Fibroblast of skin of scalp (primary cell): ENCODE data around the gene AVEN.
"Not testable (repeated sequence)": the region's sequence is repeated elsewhere in the genome, so short reads cannot be mapped to it uniquely, and the experiment has no call there.

ENCODE experiments used
- DNase-seq: peaks from one replicate; pipeline ENCODE4 v3.0.0-alpha.2; 2013

AVEN gene

GRCh38 chr15:34039790-34040113 is 748 bp upstream of the AVEN start:
- DNase-seq, result no peak

- peak; percentile 84 for DNase-seq
Observed at GRCh38 chr15:34038023-34038870, 757 bp downstream of the AVEN start.

- no peak for DNase-seq
Observed at GRCh38 chr15:34031987-34032760, 6.8 kb downstream of the AVEN start.

GRCh38 chr15:34027606-34028005 is 11.4 kb downstream of the AVEN start:
- DNase-seq, result no peak

GRCh38 chr15:34025252-34025651 is 13.8 kb downstream of the AVEN start:
- no peak for DNase-seq

GRCh38 chr15:34023907-34024306 is 15.1 kb downstream of the AVEN start:
- no peak for DNase-seq

- no peak for DNase-seq
Observed at GRCh38 chr15:34019369-34019990, 19.5 kb downstream of the AVEN start.

- not testable (repeated sequence) for DNase-seq
Observed at GRCh38 chr15:34018738-34019137, 20.3 kb downstream of the AVEN start.

- DNase-seq, result no peak
Observed at GRCh38 chr15:34018021-34018645, 20.9 kb downstream of the AVEN start.

- no peak for DNase-seq
Observed at GRCh38 chr15:34014556-34014955, 24.4 kb downstream of the AVEN start.

GRCh38 chr15:34013746-34014145 is 25.3 kb downstream of the AVEN start:
- no peak for DNase-seq

GRCh38 chr15:34012461-34013028 is 26.5 kb downstream of the AVEN start:
- no peak for DNase-seq

GRCh38 chr15:34011481-34011880 is 27.5 kb downstream of the AVEN start:
- DNase-seq, result no peak

- no peak for DNase-seq
Observed at GRCh38 chr15:34010921-34011320, 28.1 kb downstream of the AVEN start.

- no peak for DNase-seq
Observed at GRCh38 chr15:34009656-34010055, 29.3 kb downstream of the AVEN start.

GRCh38 chr15:34006381-34006780 is 32.6 kb downstream of the AVEN start:
- no peak for DNase-seq

GRCh38 chr15:34001536-34001935 is 37.5 kb downstream of the AVEN start:
- DNase-seq, result no peak

- not testable (repeated sequence) for DNase-seq
Observed at GRCh38 chr15:33995666-33996065, 43.3 kb downstream of the AVEN start.

- DNase-seq, result peak; percentile 51
Observed at GRCh38 chr15:33994005-33994615, 44.9 kb downstream of the AVEN start.

GRCh38 chr15:33988384-33988783 is 50.6 kb downstream of the AVEN start:
- DNase-seq, result no peak

- DNase-seq, result no peak
Observed at GRCh38 chr15:33987444-33987843, 51.6 kb downstream of the AVEN start.

- peak; percentile 22 for DNase-seq
Observed at GRCh38 chr15:33985751-33986150, 53.3 kb downstream of the AVEN start.
